Activated naive CD4-positive, alpha-beta T cell treated with anti-CD3 and anti-CD28 coated beads, Interleukin-2, amount 50 U/mL, for 72 hours (primary cell): ENCODE measurements around the gene PYGL. TPM values are rescaled to one million over a fixed set of nuclear protein-coding genes. Genes with fewer than 3 reads are reported as not detected.
A peak's percentile ranks its signal among the peaks of the same experiment; 100 is the strongest.
"Not testable (repeated sequence)": the region's sequence is repeated elsewhere in the genome, so short reads cannot be mapped to it uniquely, and the experiment has no call there.

ENCODE experiments used
- ATAC-seq, 2 donors: fragments of 150-1000 bp; cut with Tn5 transposase; 2 replicates each; pipeline ENCODE4 v1.10.0; 2021; ENCODE audit warnings: mild to moderate bottlenecking in 2 of 2, moderate library complexity in 2 of 2
- DNase-seq, 2 donors: peaks; one replicate each; pipeline ENCODE4 v3.0.0; 2021 to 2022; ENCODE audit warnings: low spot score in 2 of 2
- H3K27ac Mint-ChIP-seq, 2 donors: one replicate each; pipeline ENCODE4 v1.8.0; 2022; ENCODE audit warnings: mild to moderate bottlenecking in 2 of 2, mixed read lengths in 2 of 2
- H3K36me3 Mint-ChIP-seq, 2 donors: one replicate each; pipeline ENCODE4 v1.8.0; 2022; ENCODE audit warnings: mixed read lengths in 2 of 2
- H3K9me3 Mint-ChIP-seq, 2 donors: one replicate each; pipeline ENCODE4 v1.8.0; 2022; ENCODE audit warnings: mixed read lengths in 2 of 2
- total RNA-seq, 2 donors: library from RNA; stranded (reverse); gene quantifications; one replicate each; pipeline ENCODE4 v1.2.3, GENCODE V29; 2022

The PYGL gene
- total RNA-seq, 2 donors from 2014 or later, result 0.30 to 1.8 TPM

DNA sequence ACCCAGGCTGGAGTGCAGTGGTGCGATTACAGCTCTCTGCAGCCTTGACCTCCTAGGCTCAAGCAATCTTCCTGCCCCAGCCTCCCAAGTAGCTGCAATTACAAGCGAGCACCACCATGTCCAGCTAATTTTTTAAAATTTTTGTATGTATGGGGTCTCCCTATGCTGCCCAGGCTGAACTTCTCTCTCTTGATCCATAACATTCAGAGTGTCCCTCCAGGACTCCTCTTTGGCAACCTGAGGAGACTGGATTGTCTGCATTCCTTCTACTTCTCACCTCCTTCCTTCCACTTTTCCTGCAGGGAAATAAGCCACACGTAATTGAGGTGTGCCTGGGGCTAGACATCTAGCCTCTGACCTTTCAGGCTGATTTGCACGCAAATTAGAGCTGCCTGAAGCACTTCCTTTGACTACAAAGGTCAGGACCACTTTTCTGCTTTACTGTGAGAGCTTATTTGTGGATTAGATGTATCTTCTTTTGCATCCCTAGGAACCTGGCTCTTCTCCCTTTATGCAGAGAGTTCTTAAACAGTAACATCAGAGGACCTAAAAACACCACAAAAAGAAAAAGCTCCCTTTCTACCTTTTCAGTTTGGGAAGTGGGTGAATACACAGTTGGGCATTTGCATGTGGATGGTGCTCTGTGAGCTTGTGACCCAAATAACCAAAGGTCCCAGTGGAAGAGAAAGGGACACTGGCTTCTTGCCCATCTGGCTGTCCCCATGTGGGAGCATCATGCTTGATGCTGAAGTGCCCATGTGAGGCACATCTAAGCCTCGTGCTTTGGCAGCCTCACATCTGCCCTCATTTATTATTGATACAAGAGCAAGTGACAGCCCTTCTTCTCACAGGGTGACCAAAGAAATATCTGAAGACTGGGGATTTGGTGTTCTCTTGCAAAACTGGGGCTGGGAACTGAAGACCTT lies 33.5 kb downstream of the PYGL start:
- ATAC-seq, result no peak
- H3K9me3 Mint-ChIP-seq, result no peaks in the 10 kb centered on the region

GRCh38 chr14:50906326-50907065 lies 37.8 kb downstream of the PYGL start:
- Mint-ChIP-seq H3K9me3 (no peaks in the 10 kb centered on the region), H3K27ac (no peak overlapping the region), H3K36me3 (no peaks in the 10 kb centered on the region)
- ATAC-seq (no peak), DNase-seq (no peak)

More for the DNA sequence above, 33.5 kb downstream of the PYGL start:
- H3K27ac Mint-ChIP-seq, result no peak overlapping the region
- no peaks in the 10 kb centered on the region for H3K36me3 Mint-ChIP-seq
- no peak for DNase-seq

GRCh38 chr14:50904719-50905118 lies 39.6 kb downstream of the PYGL start:
- H3K9me3 Mint-ChIP-seq, result no peaks in the 10 kb centered on the region
- DNase-seq (no peak), ATAC-seq (no peak)
- H3K27ac Mint-ChIP-seq, result no peak overlapping the region
- H3K36me3 Mint-ChIP-seq, result no peaks in the 10 kb centered on the region

GRCh38 chr14:50901361-50901760 lies 42.9 kb downstream of the PYGL start:
- ATAC-seq (no peak), DNase-seq (no peak)
- H3K9me3 Mint-ChIP-seq, result no peaks in the 10 kb centered on the region
- H3K36me3 Mint-ChIP-seq, result no peaks in the 10 kb centered on the region
- no peak overlapping the region for H3K27ac Mint-ChIP-seq

- Mint-ChIP-seq H3K9me3 (no peaks in the 10 kb centered on the region), H3K27ac (no peak overlapping the region), H3K36me3 (no peaks in the 10 kb centered on the region)
- no peak for ATAC-seq
- no peak for DNase-seq
These were observed 46.6 kb downstream of the PYGL start for GRCh38 chr14:50897658-50898175.

GRCh38 chr14:50897005-50897404 lies 47.3 kb downstream of the PYGL start:
- not testable (repeated sequence) for DNase-seq, ATAC-seq, H3K36me3 Mint-ChIP-seq, H3K27ac Mint-ChIP-seq, H3K9me3 Mint-ChIP-seq

DNA sequence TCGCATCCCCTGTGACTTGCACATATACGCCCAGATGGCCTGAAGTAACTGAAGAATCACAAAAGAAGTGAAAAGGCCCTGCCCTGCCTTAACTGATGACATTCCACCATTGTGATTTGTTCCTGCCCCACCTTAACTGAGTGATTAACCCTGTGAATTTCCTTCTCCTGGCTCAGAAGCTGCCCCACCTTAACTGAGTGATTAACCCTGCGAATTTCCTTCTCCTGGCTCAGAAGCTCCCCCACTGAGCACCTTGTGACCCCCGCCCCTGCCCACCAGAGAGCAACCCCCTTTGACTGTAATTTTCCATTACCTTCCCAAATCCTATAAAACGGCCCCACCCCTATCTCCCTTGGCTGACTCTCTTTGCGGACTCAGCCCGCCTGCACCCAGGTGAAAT lies 47.9 kb downstream of the PYGL start:
- H3K36me3 Mint-ChIP-seq, ATAC-seq, H3K9me3 Mint-ChIP-seq: not testable (repeated sequence)

DNA sequence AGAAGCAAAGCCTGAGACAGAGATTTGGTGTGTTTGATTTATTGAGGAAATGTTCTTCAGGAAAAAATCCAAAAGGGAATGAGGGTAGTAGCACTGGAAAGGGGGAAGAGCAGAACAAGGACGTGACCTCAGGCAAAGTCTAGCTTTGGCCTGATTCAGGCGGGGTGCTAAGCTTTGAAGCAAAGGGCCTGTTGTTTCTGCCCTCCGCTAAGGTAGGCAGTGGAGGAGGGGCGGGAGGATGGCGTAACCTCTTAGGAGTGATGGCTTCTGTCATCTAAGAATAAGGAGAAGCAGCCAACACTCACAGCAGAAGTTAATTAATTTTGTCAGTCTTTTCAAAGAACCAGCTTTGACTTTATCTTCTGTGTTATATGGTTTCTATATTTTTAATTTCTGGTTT lies 52.0 kb downstream of the PYGL start:
- Mint-ChIP-seq H3K9me3 (no peaks in the 10 kb centered on the region), H3K27ac (no peak overlapping the region), H3K36me3 (no peaks in the 10 kb centered on the region)
- no peak for ATAC-seq
- no peak for DNase-seq

More for the DNA sequence above, 47.9 kb downstream of the PYGL start:
- DNase-seq, H3K27ac Mint-ChIP-seq: not testable (repeated sequence)

GRCh38 chr14:50887476-50887875 lies 56.8 kb downstream of the PYGL start:
- ATAC-seq, result no peak
- no peak for DNase-seq
- no peaks in the 10 kb centered on the region for H3K9me3 Mint-ChIP-seq

GRCh38 chr14:50883827-50884197 lies 60.5 kb downstream of the PYGL start:
- no peaks in the 10 kb centered on the region for H3K36me3 Mint-ChIP-seq
- H3K9me3 Mint-ChIP-seq, result no peaks in the 10 kb centered on the region
- DNase-seq (no peak), ATAC-seq (no peak)
- H3K27ac Mint-ChIP-seq, result no peak overlapping the region

More at GRCh38 chr14:50887476-50887875, 56.8 kb downstream of the PYGL start:
- Mint-ChIP-seq H3K27ac (no peak overlapping the region), H3K36me3 (no peaks in the 10 kb centered on the region)

DNA sequence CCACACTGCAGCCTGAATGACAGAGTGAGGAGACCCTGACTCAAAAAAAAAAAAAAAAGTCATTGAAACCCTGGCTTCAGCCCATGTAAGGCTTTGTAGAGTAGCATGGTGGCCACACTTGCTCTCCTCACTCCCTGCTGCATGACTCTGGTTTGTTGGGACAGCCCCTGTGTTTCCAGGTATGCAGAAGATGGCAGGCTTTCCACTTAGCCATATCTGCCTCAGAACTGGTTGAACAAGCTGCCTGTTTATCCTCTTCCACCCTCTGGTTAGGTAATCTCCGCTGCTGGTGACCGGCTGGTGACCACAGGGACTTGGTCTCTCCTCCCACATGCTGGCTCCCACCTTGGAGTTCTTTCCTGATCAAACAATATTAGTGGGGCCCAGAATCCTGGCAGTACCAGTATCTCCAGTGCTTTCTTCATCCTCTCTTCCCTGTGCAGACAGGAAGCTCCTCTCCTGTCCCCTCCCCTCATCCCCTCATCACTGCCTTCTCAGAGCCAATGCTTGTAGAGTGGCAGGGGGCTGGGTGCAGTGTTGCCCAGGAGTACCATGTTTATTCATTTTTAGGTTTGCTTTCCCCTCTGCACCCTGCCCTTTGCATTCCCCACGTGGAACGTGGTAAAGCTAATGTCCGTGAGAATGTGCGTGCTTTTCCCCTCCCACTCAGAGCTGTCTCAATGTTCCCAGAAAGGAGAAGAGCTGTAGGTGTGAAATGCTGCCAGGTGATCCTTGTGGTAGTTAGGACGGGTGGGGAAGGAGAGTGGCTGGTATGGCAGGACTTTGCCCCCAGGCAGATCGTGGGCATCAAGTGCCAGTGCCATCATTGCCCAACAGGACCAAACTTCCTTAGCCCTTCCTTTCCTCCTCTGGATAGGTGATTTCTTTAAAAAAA lies 61.1 kb downstream of the PYGL start:
- Mint-ChIP-seq H3K9me3 (no peaks in the 10 kb centered on the region), H3K36me3 (no peaks in the 10 kb centered on the region), H3K27ac (no peak overlapping the region)
- ATAC-seq (peak in 1 of 2 donors; percentile 70), DNase-seq (no peak)

- Mint-ChIP-seq H3K36me3 (peaks cover 9 to 10% of the 10 kb centered on the region in 2 donors), H3K27ac (no peak overlapping the region), H3K9me3 (no peaks in the 10 kb centered on the region)
- peak; percentile 78 to 83 for DNase-seq
- peak; percentile 100 for ATAC-seq
These were observed 68.8 kb downstream of the PYGL start for GRCh38 chr14:50875359-50876070.

DNA sequence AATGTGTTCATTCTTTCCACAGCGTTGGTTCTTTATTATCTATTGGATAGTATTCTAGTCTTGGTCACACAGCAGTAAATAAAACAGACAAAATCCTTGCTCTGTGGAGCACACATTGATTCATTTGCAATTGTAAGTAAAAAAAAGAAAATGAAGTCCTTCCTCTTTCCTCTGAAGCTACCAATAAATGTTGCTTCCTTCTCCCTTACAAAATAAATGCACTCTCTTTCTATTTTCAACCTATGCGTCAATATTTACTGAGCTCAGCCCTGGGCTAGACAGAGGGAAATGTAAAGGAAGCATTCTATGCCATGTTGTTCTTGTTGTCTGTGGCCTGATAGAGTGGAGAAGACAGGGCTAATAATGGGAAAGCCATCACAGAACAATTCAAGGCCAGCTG lies 69.5 kb downstream of the PYGL start:
- DNase-seq, result no peak
- Mint-ChIP-seq H3K36me3 (peaks cover 13 to 14% of the 10 kb centered on the region in 2 donors), H3K9me3 (no peaks in the 10 kb centered on the region), H3K27ac (no peak overlapping the region)
- peak in 1 of 2 donors; percentile 11 for ATAC-seq

GRCh38 chr14:50871914-50872732 lies 72.2 kb downstream of the PYGL start, which contains the start of gene ABHD12B:
ABHD12B (plus strand) TSS chr14:50872053; CDS start chr14:50872175, 122 bp downstream.
- no peak within 1 kb of the TSS for H3K27ac Mint-ChIP-seq
- H3K36me3 Mint-ChIP-seq, result peaks cover 13 to 14% of the 10 kb centered on the region in 2 donors
- H3K9me3 Mint-ChIP-seq, result no peaks in the 10 kb centered on the region
- DNase-seq, result no peak
- no peak for ATAC-seq

DNA sequence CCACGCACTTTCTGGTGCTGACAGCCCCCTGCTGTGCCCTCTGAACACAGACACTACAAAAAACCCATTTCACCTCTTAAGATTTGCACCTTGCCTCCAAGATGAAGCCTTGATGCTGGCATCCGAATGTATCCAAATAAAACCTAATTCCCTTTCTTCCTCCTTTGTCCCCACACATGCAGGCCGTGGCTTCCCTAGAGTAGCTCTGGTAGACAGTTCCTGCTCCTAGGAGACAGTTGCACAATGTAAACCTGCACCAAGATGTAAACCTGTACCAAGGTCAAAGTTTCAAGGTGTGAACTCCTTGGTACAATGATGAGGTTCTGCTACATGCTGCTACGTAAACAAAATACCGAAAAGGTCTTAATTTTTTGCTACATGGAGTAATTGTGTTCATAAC lies 73.1 kb downstream of the PYGL start:
- H3K9me3 Mint-ChIP-seq, result no peaks in the 10 kb centered on the region
- DNase-seq, result no peak
- ATAC-seq, result no peak
- H3K27ac Mint-ChIP-seq, result no peak overlapping the region
- peaks cover 13 to 14% of the 10 kb centered on the region in 2 donors for H3K36me3 Mint-ChIP-seq
